Subcutaneous preadipocyte (primary cell): ENCODE data around the gene POM121. TPM values are rescaled to one million over a fixed set of nuclear protein-coding genes. Genes with fewer than 3 reads are reported as not detected.

Experiments
- small RNA-seq: library from RNA; depleted of rRNA; stranded (forward); fragments of <200 nt; gene quantifications from one replicate; pipeline ENCODE3, GENCODE V24; 2012
- total RNA-seq: library from RNA; depleted of rRNA; stranded (reverse); fragments of >200 nt; gene quantifications from 2 replicates; pipeline ENCODE4 v1.2.3, GENCODE V29; 2012

Gene POM121
- 7.3 and 8.6 TPM in 2 replicates for total RNA-seq

DNA sequence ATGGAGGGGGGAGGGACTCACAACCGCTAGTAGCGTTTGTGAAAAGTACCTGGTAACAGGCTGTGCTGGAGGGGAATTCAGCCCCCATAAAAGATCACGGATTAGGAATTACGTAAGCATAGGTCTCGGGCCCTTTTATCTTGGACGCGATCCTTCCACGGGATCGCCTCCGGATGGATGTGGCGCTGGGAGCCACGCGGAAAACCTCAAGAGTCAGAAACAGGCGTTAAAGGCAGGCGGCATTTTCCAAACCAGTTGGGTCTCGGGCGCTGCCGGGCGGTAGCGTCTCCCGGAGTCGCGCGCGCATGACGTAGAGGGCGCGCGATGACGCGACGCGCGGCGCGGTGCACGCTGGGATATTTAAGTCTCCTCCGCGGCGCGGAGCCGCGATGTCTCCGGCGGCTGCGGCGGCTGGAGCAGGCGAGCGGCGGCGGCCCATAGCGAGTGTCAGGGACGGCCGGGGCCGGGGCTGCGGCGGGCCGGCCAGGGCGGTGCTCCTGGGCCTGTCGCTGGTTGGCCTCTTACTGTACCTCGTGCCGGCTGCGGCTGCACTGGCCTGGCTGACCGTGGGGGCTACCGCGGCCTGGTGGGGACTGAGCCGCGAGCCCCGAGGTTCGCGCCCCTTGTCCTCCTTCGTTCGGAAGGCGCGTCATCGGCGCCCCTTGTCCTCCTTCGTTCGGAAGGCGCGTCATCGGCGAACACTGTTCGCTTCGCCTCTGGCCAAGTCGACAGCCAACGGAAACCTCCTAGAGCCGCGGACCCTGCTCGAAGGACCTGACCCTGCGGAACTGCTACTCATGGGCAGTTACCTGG, at the start of gene POM121:
TSS of gene POM121 (plus strand) at position 363 of the 813 bp plus-strand sequence. CDS start at position 390, 27 bp downstream.

DNA sequence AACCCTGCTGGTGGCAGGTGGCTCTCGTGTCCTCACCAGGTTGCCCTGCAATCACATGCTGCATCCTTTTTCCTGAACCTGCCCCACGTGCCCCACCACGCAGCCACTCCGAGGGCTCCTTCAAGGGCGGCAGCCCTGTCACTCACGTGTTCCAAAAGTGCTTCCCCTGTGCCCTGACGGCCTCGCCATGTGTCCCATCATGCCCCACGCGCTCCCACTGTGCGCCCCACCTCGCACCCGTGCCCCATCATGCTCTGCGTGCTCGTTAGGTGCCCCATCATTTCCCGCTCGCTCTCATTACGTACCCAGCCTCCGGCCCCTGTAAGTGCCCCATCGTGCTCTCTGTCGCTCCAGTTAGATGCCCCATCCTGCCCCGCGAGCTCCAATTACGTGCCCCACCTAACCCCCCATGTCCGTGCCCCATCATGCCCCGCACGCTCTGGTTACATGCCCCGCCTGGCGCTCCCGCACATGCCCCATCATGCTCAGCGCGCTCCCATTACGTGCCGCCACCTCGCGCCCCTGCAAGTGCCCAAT, 44.2 kb downstream of the POM121 start, which contains the start of gene TRIM74:
TSS of gene TRIM74 (minus strand) at position 487 of the 537 bp plus-strand sequence. CDS start 3,309 bp downstream, outside the sequence.

Small RNAs within 50 kb of the gene (small RNA-seq; reads per million reads assigned to genes)
- not detected for gene RF00019

Other genes with a start within 250 kb of the POM121 start
- 2.6 and 7.8 TPM in 2 replicates for gene TYW1B, start 96.9 kb upstream of the POM121 start, total RNA-seq
- gene TRIM74, start 44.4 kb downstream of the POM121 start, total RNA-seq = not detected in 2 replicates
- not detected in 2 replicates for gene SPDYE8, start 104.7 kb downstream of the POM121 start, total RNA-seq
- not detected in 2 replicates for gene SPDYE11, start 132.8 kb downstream of the POM121 start, total RNA-seq
- gene SPDYE9, start 160.9 kb downstream of the POM121 start, total RNA-seq = not detected in 2 replicates